Measurements from ENCODE around the gene TMEM33.

TMEM33 gene

GRCh38 chr4:41975341-41975740 is 40.1 kb downstream of the TMEM33 start:
- Histone ChIP-seq H3K4me3 (ENCODE audit: low read depth, low read length) (no peak overlapping the region), H3K27ac (ENCODE audit: extremely low read depth, low read depth, low read length) (no peak overlapping the region), H3K36me3 (ENCODE audit: control insufficient read depth in 2 of 2, insufficient read depth in 1 of 2, low read length in 2 of 2) (no peaks in the 10 kb centered on the region), H3K4me1 (ENCODE audit: control insufficient read depth, insufficient read depth, low read length) (no peaks in the 10 kb centered on the region), H3K9me3 (ENCODE audit: control insufficient read depth, insufficient read depth, low read depth, low read length) (no peaks in the 10 kb centered on the region)
- CTCF ChIA-PET = no interaction called here
- POLR2A ChIA-PET = no interaction called here
- TF ChIP-seq GLI2 (tag by site-specific recombination; IDR thresholded peaks at IDR 0.05; ENCODE audit: borderline replicate concordance, low read depth) = no peak
- no peak for TF ChIP-seq ZNF174 (tag by site-specific recombination; IDR thresholded peaks at IDR 0.05)
- no peak for TF ChIP-seq ZNF362 (tag by site-specific recombination; IDR thresholded peaks at IDR 0.05)
- no peak for TF ChIP-seq ZNF791 (tag by site-specific recombination; IDR thresholded peaks at IDR 0.05)
- no peak for TF ChIP-seq ZNF24 (tag by site-specific recombination; IDR thresholded peaks at IDR 0.05)
- TF ChIP-seq ZNF585B (tag by site-specific recombination; IDR thresholded peaks at IDR 0.05) = no peak
- no peak for TF ChIP-seq ZSCAN18 (tag by site-specific recombination; IDR thresholded peaks at IDR 0.05)
- no peak for TF ChIP-seq ZNF76 (tag by site-specific recombination; IDR thresholded peaks at IDR 0.05; ENCODE audit: borderline replicate concordance, low read depth)
- no peak for TF ChIP-seq ZNF391 (tag by site-specific recombination; IDR thresholded peaks at IDR 0.05; ENCODE audit: borderline replicate concordance, low read depth)
- TF ChIP-seq TSHZ1 (tag by site-specific recombination; IDR thresholded peaks at IDR 0.05; ENCODE audit: borderline replicate concordance) = no peak
- TF ChIP-seq ZNF555 (tag by site-specific recombination; conservative IDR thresholded peaks at IDR 0.05) = no peak
- no peak for TF ChIP-seq ZBTB21 (tag by site-specific recombination; IDR thresholded peaks at IDR 0.05)
- no peak for TF ChIP-seq ZNF701 (tag by site-specific recombination; IDR thresholded peaks at IDR 0.05)
- no peak for TF ChIP-seq ZNF221 (tag by site-specific recombination; IDR thresholded peaks at IDR 0.05; ENCODE audit: borderline replicate concordance)
- TF ChIP-seq SP7 (tag by site-specific recombination; IDR thresholded peaks at IDR 0.05) = no peak
- no peak for TF ChIP-seq PRDM2 (tag by site-specific recombination; IDR thresholded peaks at IDR 0.05; ENCODE audit: borderline replicate concordance)
- TF ChIP-seq ELK4 (IDR thresholded peaks at IDR 0.05; ENCODE audit: borderline replicate concordance, low read depth, low read length) = no peak
- TF ChIP-seq ZNF549 (tag by site-specific recombination; IDR thresholded peaks at IDR 0.05) = no peak
